HUDEP-2 (cell line): ENCODE measurements around the gene EZH1.
A peak's percentile ranks its signal among the peaks of the same experiment; 100 is the strongest.
"Not testable (repeated sequence)": the region's sequence is repeated elsewhere in the genome, so short reads cannot be mapped to it uniquely, and the experiment has no call there.

Experiments used
- DNase-seq, 76 experiments: peaks; one replicate each; lab custom pipeline; 2025; ENCODE audit not compliant: unreplicated experiment in 76 of 76; lab: John Stamatoyannopoulos, UW

EZH1 gene

DNA sequence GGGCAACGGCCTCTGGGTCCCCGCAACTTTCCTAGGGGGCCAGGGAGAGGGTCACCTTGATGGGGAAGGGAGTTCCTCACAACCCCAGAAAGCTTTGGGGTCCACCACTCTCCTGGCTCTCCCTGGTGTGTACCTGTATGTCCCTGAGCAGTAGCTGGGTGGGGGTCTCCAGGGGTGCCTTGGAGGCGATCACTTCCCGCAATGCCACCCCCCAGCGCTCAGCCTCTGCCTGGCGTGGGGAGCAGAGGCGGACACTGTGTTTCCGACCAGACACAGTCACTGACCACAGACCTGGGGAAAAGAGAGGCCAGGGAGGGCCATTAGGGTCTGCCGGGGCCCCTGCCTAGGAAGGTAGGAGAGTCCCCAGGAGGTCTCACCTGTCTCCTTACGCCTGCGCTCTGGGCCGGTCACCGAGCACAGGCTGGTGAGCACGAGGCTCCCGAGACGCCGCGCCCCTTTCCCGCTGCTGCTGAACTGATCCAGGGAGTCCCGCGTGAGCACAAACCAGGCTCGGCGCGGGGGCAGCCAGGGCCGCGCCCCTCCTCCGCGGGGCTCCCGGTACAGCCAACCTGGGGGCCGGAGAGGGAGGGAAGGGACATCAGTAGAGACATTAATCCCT is 71.5 kb downstream of the EZH1 start:
- DNase-seq: peak in 3 of 76 experiments; percentile 41 to 47 (median 46)

DNA sequence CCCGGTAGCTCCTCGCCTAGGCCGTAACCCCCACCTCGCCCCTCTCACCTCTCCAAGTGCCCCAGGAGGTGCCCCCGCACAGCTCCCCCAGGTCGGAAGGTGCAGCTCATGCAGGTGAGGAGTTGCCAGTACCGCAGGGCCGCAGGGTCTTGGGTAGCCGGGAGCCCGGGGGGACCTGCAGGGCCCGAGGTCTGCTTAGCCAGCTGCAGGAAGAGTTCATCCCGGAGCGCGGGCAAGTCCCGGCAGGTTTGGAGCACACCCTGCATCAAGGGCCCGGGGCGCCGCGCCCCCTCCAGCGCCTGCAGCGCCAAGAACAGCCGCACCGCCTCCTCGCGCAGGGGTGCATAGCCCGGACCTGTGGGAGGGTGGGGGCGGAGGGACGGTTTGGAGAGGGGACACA is 72.8 kb downstream of the EZH1 start:
- DNase-seq: peak in 1 of 76 experiments; percentile 29

DNA sequence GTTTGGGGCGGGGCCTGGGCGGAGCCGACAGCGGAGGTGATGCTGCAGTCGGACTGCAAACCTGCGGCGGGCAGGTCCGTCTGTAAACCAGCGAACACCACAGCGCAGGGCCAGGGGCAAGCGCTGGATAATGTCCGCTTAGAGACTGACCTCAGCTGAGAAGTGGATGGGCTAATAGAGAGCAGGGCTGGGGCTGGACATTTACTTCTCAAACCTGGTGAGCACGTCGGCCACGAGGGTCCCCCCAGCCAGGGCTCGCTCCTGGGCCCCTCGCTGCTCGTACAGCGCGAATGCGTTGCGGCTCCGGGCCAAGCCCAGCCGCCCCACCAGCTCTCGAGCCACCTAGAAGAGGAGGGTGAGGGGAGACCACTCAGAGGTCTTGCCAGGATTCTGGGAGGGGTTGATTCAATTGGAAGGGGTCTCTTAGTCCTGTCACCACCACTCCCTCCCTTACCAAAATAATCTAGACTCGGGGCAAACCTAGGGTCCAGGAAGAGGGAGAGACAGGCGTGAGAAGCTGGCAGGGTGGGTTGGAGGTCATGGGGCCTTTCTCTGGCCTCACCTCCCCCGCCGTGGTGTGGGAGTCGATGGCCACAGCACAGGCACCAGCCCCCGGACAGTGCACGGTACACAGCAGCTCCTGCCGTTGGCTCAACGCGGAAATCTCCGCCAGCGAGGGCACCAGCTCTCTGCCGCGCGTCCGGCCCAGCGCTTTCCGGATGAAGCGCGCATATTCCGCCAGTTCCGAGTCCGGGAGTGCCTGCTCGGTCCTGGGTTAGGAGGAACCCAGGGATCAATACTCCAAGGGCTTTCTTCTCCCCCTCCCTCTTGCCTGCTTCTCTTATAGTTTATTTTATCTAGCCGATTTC is 73.8 kb downstream of the EZH1 start:
- no peak for DNase-seq

DNA sequence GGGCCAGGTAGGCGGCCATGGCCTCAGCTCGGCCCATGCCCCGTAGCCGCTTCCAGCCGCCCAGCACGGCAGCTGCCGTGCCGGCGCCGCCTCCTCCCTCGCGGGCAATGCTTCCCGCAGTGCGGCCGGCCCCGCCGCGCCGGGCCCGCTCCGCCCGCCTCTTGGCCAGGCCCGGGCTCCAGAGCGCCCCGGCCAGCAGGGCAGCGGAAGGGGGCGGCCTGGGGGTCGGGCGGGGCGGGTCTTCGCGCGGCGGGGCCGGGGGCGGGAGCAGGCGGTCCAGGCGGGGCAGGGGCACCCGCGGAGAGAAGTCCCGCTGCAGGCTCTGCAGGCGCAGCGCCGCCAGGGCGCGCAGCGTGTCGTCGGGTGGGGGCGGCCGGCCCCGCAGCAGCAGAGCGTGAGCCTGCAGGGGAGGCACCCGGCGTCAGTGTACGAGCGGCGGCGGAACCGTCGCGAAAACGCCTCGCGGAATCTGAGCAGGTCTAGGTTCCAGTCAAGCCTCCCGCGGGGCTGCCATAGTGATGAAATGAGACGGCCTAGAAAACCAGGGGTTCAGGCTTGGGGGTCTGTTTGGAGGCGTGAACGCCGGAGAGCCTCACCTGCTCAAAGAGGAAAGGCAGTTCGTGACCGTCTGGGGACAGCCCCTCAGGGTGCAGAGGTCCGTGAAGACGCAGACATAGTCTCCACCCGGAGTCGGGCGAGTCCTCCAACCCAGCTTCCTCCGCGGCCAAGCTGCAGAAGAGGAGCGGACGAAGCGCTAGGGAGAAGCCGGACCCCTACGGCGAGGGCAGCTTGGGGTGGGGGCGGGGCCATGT is 74.7 kb downstream of the EZH1 start:
- no peak for DNase-seq

DNA sequence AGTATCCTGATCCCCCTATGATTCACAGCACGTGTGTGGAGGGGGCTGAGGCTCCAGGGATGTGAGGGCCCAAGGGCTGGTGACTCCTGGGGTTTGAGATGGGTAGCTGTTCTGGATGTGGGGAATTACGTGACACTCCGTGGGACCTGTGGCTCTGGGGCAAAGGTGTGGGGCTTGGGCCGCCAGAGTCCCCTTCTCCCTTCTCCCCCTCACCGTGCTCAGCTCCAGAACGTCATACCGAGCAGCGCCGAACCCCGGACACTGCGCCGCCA is 75.2 kb downstream of the EZH1 start:
- no peak for DNase-seq

DNA sequence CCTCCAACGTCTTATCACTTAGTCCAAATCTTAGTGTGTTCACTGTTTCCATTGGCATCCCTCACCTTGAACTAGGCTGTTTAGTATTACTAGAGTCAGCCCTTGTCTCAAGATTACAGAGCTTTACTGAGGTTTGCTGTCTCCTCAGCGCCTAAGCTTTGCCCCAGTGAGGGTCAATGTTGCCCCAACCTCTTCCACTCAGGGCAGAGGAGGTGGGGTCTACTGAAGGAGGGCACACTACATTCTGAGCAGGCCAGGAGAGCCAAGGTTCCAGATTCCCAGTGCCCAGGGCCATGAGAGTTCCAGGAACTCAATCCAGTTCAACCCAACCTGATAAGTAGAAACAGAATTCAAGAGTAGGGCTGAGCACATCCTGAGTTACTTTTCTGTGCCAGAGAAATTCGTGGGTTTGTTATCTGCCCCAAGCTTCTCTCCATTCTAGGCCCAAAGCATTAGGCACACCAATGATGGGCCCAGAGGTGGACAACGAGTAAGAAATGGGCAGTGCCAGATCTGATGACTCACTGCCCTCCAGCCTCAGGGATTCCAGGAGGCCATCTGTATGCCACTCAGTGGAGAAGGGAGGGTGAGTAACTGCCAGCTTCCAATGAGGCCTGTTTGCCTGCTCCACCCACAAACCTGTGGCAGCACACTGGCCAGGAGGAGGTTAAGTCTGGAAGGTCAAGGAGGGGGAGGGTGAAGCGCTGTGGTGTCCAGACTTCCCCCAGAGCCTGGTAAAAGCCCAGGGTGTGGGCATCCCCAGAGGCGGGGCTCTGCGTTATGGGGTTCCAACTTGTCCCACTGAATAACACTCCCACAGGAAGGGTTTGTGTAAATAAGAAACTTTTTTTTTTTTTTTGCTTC is 77.5 kb downstream of the EZH1 start:
- peak in 72 of 76 experiments; percentile 35 to 91 (median 70) for DNase-seq

DNA sequence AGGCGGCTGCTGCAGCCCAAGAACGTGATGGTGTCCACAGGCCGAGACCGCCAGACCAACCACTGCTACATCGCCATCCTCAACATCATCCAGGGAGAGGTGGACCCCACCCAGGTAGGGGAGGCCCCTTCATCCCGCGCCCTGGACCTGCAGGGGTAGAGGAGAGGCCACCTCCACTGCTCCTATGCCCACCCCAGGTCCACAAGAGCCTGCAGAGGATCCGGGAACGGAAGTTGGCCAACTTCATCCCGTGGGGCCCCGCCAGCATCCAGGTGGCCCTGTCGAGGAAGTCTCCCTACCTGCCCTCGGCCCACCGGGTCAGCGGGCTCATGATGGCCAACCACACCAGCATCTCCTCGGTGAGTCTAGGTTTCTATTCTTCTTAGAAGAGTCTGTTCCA is 78.7 kb downstream of the EZH1 start:
- not testable (repeated sequence) for DNase-seq

DNA sequence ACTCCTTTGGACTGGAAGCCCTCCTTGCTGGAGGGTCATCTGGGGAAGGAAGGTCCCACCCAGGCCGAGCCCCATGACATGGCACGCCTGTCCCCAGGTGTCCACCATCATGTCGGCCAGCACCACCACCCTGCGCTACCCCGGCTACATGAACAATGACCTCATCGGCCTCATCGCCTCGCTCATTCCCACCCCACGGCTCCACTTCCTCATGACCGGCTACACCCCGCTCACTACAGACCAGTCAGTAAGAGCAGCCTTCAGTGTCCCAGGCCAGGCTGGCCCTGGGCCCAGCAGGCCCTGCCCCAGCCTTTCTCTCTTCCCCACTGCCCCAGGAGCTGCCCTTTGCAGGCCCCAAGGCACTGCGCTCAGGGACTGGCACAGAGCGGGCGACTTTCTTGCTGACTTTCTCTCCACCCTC is 79.2 kb downstream of the EZH1 start:
- peak in 1 of 76 experiments; percentile 14 for DNase-seq

DNA sequence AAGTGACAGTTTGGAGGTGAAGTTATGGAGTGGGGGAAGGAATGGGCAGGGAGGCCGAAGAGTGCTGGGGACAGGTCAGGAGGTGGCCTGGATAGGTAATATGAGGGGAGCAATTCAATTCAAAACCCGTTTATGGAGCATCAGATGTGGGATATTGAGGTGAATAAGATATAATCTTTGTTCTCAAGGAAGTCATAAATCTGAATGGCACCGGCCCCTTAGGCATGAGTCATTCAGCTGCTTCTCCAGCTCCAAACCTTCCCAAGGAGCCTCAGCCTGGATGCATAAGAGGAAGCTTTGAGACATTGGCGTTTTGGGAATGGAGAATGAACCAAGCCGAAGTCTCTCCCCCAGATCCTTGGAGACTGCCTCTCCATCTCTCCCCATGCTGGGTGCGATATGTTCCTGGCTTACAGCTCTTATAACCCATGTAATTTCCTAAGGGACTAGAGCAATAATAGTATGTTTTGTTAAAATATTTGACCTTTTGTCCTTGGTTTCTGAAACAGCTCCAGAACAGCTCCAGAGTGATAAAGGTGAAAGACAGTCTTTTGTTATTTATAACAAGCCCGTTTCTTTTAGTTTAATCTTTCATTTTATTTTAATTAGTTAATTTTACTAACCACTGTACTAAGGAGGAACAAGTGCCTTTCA is 84.0 kb downstream of the EZH1 start:
- no peak for DNase-seq

DNA sequence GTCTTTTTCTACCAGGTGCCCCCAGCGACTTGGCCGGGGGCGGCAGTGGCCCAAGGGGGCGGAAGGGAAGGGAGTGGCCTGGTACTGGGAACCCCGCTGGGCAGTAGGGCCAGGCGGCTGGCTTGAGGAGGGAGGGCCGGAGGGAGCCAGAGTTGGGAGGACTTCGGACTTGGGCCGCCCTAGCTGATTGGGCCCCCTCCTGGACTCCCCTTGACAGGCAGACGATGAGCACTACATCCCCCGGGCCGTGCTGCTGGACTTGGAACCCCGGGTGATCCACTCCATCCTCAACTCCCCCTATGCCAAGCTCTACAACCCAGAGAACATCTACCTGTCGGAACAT is 84.9 kb downstream of the EZH1 start:
- not testable (repeated sequence) for DNase-seq

DNA sequence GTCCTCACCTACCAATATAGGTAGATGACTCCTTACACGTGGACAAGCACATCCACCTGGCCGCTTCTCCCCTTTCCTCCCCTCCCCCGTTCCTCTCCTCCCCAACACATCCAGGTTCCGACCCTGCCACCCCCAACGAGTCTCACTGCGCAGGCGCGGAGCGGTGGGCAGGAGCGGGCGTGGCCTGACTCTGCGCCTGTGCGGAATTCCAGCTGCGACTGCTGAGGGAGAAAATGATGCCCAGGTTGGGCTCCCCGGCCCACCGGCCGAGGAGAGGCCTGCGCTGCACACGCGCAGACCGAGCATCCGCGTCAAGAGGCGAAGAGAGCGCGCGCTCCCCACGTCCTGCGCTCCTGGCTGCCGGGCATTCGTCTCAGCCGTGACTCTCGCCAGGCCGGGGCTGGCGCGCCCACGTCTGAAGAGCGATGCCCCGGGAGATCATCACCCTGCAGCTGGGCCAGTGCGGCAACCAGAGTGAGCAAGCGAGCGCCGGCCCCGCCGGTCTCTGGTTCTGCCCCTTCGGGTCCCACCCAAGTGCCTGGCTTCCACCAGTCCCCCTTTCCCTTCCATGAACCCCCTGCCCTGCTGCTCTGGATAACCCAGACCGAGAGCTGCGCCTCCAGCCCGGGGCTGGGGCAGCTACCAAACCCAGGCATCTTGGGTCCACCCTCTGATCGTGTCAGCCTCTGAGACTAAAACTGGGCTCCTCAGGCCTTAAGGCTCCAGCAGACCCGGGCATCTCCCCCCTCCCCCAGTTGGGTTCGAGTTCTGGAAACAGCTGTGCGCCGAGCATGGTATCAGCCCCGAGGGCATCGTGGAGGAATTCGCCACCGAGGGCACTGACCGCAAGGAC is 85.5 kb downstream of the EZH1 start, which contains the start of gene TUBG2:
Gene TUBG2, plus strand, starts transcription at position 206 of the 853 bp plus-strand sequence. Its CDS starts 220 bp downstream, at position 426.
- peak in 73 of 76 experiments; percentile 31 to 88 (median 74) for DNase-seq

DNA sequence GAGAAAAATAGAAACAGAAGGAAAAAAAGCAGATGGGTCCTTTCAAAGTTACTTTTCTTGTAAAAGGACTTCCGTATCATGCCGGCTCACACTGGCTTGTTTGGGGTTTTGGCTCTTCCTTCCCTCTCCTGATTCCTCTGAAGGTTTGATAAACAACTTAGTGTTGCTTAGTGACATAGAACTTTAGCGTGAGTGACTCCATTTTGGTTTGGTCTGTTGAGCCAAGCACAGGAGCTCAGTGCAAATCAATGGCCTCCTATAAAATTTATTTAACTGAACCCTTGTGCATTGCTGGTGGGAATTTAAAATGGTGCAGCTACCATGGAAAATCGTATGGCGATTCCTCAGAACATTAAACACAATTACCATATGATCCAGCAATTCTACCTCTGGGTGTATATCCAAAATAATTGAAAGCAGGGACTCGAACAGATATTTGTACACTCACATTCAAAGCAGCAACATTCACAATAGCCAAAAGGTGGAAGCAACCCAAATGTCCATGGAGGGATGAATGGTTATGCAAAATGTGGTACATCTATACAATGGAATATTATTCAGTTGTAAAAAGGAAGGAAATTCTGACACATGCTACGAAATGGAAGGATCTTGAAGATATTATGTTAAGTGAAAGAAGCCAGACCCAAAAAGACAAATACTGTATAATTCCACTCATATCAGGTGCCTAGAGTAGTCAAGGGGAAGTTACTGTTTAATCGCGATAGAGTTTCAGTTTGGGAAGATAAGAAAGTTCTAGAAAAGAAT is 86.8 kb downstream of the EZH1 start:
- no peak for DNase-seq

DNA sequence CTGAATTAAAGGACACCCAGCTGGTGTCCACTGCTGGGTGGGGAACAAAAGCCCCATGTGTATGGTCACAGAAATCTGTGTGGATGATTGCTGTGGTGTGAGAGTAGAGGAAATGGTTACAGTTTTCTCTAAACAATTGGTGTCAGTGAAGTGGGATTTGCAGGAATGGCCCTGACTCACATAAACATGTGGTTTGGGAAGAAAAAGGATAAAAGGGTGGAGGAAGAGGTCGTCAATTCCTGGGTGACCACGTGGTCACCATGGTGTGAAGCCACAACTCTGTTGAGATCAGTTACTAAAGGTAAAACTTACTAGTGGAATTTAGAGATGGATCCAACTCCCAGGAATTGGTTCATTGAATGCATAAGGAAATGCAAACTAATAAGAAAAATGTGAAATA is 89.3 kb downstream of the EZH1 start:
- DNase-seq: no peak

DNA sequence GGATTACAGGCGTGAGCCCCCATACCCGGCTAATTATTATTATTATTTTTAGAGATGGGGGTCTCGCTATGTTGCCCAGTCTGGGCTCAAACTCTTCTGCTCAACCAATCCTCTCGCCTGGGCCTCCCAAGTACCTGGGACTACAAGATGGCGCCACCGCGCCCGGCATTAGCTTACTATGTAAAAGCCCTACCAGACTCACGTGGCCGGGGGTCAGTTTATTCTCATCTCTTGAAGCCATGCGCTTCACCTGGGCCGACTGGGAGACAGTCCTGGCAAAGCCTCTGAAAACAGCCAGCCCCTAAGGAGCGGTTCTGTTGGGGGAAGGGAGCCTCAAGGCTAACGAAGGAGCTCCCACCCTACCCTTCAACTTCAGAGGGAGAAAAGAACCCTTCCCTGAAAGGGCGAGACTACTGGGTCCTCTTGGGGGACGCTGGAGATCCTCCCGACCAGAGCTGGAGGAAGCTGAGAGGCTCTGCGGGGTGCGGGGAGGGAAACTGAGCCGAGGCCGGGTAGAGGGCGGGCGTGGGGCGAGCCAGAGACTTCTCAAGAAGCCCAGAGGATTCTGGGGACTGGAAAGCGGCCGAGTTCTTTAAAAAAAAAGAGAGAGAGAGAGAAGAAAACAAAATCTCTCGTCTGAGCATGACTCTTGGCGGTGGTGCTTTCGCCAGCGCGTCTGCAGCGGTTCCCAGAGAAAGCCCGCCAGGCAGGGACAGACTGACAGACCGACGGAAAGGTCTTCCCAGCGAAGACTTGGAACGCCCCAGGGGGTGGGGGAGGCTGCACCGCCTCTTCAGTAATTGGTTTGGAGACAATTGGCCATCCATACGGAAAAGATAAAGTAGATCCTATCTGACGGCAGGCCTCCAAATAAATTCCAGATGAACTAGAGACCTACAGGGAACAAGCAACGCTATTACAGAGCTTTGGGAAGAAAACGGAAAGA is 91.4 kb downstream of the EZH1 start:
- DNase-seq: no peak

DNA sequence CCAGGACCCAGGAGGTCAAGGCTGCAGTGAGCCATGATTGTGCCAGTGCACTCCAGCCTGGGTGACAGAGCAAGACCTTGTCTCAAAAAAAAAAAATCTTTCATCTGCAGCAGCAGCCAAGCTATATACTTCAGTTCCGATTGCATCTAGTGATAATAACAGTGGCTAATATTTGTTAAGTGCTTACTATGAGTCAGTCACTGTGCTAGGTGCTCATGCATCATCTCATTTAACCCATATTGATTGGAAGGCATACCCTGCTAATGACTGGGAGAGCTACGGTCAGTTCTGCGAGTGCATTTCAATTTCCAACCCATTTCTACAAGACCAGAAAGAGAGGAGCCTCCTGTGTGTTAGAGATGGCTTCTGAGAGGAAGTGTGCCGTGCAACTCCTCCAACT is 93.4 kb downstream of the EZH1 start:
- DNase-seq: no peak
